VCaP (cell line): Measurements from ENCODE around the gene SEMA7A.

Experiments used
- H3K27ac ChIP-seq: fragments of 450-650 bp; 2 replicates; pipeline ENCODE4 v1.5.1; 2017
- TF ChIP-seq, protein P1 (sequence below): fragments of 450-650 bp; conservative IDR thresholded peaks from 2 replicates; pipeline ENCODE4 v1.5.1; 2017; ENCODE audit warnings: mild to moderate bottlenecking, moderate library complexity

Gene SEMA7A

GRCh38 chr15:74445816-74446763, 12.3 kb upstream of the SEMA7A start:
- H3K27ac ChIP-seq = no peak overlapping the region
- TF ChIP-seq, protein P1, sequence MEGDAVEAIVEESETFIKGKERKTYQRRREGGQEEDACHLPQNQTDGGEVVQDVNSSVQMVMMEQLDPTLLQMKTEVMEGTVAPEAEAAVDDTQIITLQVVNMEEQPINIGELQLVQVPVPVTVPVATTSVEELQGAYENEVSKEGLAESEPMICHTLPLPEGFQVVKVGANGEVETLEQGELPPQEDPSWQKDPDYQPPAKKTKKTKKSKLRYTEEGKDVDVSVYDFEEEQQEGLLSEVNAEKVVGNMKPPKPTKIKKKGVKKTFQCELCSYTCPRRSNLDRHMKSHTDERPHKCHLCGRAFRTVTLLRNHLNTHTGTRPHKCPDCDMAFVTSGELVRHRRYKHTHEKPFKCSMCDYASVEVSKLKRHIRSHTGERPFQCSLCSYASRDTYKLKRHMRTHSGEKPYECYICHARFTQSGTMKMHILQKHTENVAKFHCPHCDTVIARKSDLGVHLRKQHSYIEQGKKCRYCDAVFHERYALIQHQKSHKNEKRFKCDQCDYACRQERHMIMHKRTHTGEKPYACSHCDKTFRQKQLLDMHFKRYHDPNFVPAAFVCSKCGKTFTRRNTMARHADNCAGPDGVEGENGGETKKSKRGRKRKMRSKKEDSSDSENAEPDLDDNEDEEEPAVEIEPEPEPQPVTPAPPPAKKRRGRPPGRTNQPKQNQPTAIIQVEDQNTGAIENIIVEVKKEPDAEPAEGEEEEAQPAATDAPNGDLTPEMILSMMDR = no peak

DNA sequence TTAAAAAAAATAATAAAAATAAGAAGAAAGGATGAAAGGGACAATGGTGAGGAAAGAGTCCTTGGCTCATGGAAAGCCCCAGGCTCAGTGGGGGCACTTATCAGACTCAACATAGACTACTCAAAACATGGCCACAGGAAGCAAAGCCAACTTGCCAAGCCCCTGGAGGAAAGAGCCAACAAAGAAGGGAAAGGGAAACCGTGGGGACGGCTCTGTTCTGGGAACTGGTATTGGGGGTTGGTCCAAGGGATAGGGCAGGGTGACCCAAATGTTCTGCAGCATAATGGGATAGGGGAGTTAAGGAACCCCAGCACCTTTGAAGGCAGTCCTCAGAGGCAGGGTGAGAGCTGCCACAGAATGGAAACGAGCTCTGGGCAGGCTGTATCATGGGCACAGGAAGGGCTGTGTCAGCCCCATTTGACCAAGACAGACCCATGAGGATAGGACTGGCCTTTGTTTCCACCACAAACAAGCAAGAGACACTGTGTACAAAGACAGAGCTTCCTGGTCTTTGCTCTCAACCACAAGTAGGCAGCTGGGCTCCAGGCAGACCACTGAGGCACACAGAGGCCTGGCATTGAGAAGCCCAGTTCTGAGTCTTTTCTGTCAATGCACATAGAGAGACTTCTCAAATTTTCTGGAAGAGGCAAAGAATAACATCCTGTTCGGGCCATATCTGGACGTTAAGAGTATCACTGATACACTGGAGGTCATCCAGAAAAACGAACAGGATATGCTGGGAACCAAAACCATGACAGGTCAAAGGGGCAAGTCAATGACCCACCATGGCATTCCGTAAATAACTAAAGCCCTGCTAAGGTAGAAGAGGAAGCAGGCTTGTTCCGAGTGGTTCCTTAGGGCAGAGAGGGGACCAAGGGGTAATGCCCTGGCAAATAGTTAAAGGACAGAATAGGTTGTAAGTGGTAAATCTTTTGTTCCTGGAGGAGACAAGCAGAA, 10.6 kb upstream of the SEMA7A start:
- TF ChIP-seq, protein P1 = no peak
- H3K27ac ChIP-seq = no peak overlapping the region

- TF ChIP-seq, protein P1 = no peak
Measured at GRCh38 chr15:74443100-74443909, 9.5 kb upstream of the SEMA7A start.

GRCh38 chr15:74442604-74443003, 8.8 kb upstream of the SEMA7A start:
- TF ChIP-seq, protein P1 = no peak
- H3K27ac ChIP-seq = no peak overlapping the region

More at GRCh38 chr15:74443100-74443909, 9.5 kb upstream of the SEMA7A start:
- H3K27ac ChIP-seq = no peak overlapping the region

DNA sequence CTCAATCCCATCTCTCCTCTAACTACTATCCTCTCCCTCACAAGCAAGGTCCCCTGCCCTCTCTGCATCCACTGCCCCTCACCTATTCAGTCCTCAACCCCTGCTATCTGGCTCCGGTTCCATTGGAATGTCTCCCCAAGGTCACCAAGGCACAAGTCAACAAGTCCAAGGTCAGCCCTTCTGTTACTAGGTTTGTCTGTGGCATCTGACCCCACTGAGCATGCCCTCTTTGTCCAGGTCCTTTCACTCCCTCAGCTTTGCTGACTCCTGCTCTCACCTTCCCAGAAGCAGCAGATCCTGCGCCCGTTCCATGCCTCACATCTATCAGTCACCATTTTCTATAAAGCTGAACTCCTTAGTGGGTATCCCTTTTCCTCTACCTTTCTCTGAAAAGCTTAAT, 8.3 kb upstream of the SEMA7A start:
- H3K27ac ChIP-seq = no peak overlapping the region
- TF ChIP-seq, protein P1 = no peak

- no peak overlapping the region for H3K27ac ChIP-seq
- TF ChIP-seq, protein P1 = no peak
Measured at GRCh38 chr15:74441248-74441941, 7.6 kb upstream of the SEMA7A start.
